Neural cell (in vitro differentiated cells): ENCODE data around the gene ZFYVE28. TPM values are rescaled to one million over a fixed set of nuclear protein-coding genes. Genes with fewer than 3 reads are reported as not detected.

Experiments
- H2AFZ ChIP-seq: fragments of 200-600, 300-800 bp; sonication (generic), shearing (Covaris generic); 2 replicates; pipeline ENCODE4 v1.6.0; 2014; ENCODE audit warnings: low read depth, mild to moderate bottlenecking, antibody characterized with exemption, low read length, moderate library complexity
- H3F3A ChIP-seq: fragments of 200-600 bp; shearing (Covaris generic); 2 replicates; pipeline ENCODE4 v1.6.1; 2016; ENCODE audit warnings: mild to moderate bottlenecking, moderate library complexity, mixed read lengths, antibody characterized with exemption, low read length; ENCODE audit not compliant: insufficient read depth, poor library complexity, severe bottlenecking
- H3K27ac ChIP-seq: fragments of 200-600, 300-800 bp; sonication (generic), shearing (Covaris generic); 2 replicates; pipeline ENCODE4 v1.5.1; 2014; ENCODE audit warnings: mild to moderate bottlenecking, low read length, moderate library complexity
- H3K27me3 ChIP-seq: fragments of 300-800, 200-600 bp; sonication (generic), shearing (Covaris generic); 2 replicates; pipeline ENCODE4 v1.6.0; 2014; ENCODE audit warnings: mild to moderate bottlenecking, low read depth, low read length, moderate library complexity; ENCODE audit not compliant: insufficient read depth
- H3K36me3 ChIP-seq: fragments of 300-800, 200-600 bp; sonication (generic), shearing (Covaris generic); 2 replicates; pipeline ENCODE4 v1.5.1; 2014; ENCODE audit warnings: mild to moderate bottlenecking, antibody characterized with exemption, low read length, moderate library complexity; ENCODE audit not compliant: insufficient read depth
- H3K4me2 ChIP-seq: fragments of 300-800, 200-600 bp; sonication (generic), shearing (Covaris generic); 2 replicates; pipeline ENCODE4 v1.6.0; 2014; ENCODE audit warnings: mild to moderate bottlenecking, low read length
- H3K4me3 ChIP-seq: fragments of 300-800, 200-600 bp; sonication (generic), shearing (Covaris generic); 2 replicates; pipeline ENCODE4 v1.5.1; 2014; ENCODE audit warnings: mild to moderate bottlenecking, low read length, moderate library complexity
- H3K79me2 ChIP-seq: fragments of 200-600 bp; shearing (Covaris generic); replicated peaks from 2 replicates; pipeline ENCODE4 v1.6.0; 2014; ENCODE audit warnings: mild to moderate bottlenecking, low read length, moderate library complexity; ENCODE audit not compliant: insufficient read depth
- H3K9ac ChIP-seq: fragments of 300-800, 200-600 bp; sonication (generic), shearing (Covaris generic); 2 replicates; pipeline ENCODE4 v1.6.1; 2016; ENCODE audit warnings: mild to moderate bottlenecking, low read length, mixed read lengths
- H3K9me2 ChIP-seq: fragments of 200-600 bp; shearing (Covaris generic); 2 replicates; pipeline ENCODE4 v1.6.1; 2016; ENCODE audit warnings: mild to moderate bottlenecking, low read length, mixed read lengths; ENCODE audit not compliant: insufficient read depth
- H3K9me3 ChIP-seq: fragments of 200-600, 300-800 bp; sonication (generic), shearing (Covaris generic); 2 replicates; pipeline ENCODE4 v1.6.1; 2016; ENCODE audit warnings: mild to moderate bottlenecking, mixed run types, low read length, moderate library complexity, mixed read lengths
- H4K20me1 ChIP-seq: fragments of 200-600 bp; shearing (Covaris generic); 2 replicates; pipeline ENCODE4 v1.6.1; 2016; ENCODE audit warnings: mild to moderate bottlenecking, mixed run types; ENCODE audit not compliant: insufficient read depth
- EP300 ChIP-seq: fragments of 450-650 bp; conservative IDR thresholded peaks from 2 replicates; pipeline ENCODE4 v1.6.1; 2014; ENCODE audit warnings: antibody characterized with exemption, mild to moderate bottlenecking, moderate library complexity; ENCODE audit not compliant: poor library complexity, severe bottlenecking
- EZH2 ChIP-seq: fragments of 200-600, 300-800 bp; shearing (Covaris generic), sonication (generic); IDR thresholded peaks from 2 replicates; pipeline ENCODE4 v1.6.1; 2014; ENCODE audit warnings: antibody characterized with exemption, low read length, borderline replicate concordance, mild to moderate bottlenecking; ENCODE audit not compliant: insufficient read depth, poor library complexity, severe bottlenecking
- MXI1 ChIP-seq: fragments of 450-650 bp; conservative IDR thresholded peaks from 2 replicates; pipeline ENCODE4 v1.6.1; 2014; ENCODE audit warnings: antibody characterized with exemption, mild to moderate bottlenecking; ENCODE audit not compliant: poor library complexity, severe bottlenecking
- POLR2AphosphoS5 ChIP-seq: IDR thresholded peaks from 2 replicates; pipeline ENCODE4 v1.6.1; 2012
- RAD21 ChIP-seq: fragments of 450-650 bp; conservative IDR thresholded peaks from 2 replicates; pipeline ENCODE4 v1.6.1; 2014; ENCODE audit warnings: antibody characterized with exemption, mild to moderate bottlenecking, moderate library complexity
- SMC3 ChIP-seq: fragments of 450-650 bp; conservative IDR thresholded peaks from 2 replicates; pipeline ENCODE4 v1.6.1; 2014; ENCODE audit warnings: antibody characterized with exemption, mild to moderate bottlenecking, moderate library complexity; ENCODE audit not compliant: poor library complexity
- TAF1 ChIP-seq: IDR thresholded peaks from 2 replicates; pipeline ENCODE4 v1.6.1; 2012; ENCODE audit warnings: low read depth
- polyA plus RNA-seq: library from polyadenylated mRNA; depleted of rRNA; stranded (reverse); fragments of >200 nt; gene quantifications from 2 replicates; pipeline ENCODE4 v1.2.3, GENCODE V29; 2014
- TF ChIP-seq, protein P1 (sequence below): IDR thresholded peaks from 2 replicates; pipeline ENCODE4 v1.6.1; 2012; ENCODE audit warnings: borderline replicate concordance
- TF ChIP-seq, protein P2 (sequence below): fragments of 450-650 bp; IDR thresholded peaks from 2 replicates; pipeline ENCODE4 v1.5.1; 2014; ENCODE audit warnings: antibody characterized with exemption, mild to moderate bottlenecking, moderate library complexity; ENCODE audit not compliant: poor library complexity, severe bottlenecking

Gene ZFYVE28
- polyA plus RNA-seq, 1 donor from 2014 or later, result 2.4 TPM

DNA sequence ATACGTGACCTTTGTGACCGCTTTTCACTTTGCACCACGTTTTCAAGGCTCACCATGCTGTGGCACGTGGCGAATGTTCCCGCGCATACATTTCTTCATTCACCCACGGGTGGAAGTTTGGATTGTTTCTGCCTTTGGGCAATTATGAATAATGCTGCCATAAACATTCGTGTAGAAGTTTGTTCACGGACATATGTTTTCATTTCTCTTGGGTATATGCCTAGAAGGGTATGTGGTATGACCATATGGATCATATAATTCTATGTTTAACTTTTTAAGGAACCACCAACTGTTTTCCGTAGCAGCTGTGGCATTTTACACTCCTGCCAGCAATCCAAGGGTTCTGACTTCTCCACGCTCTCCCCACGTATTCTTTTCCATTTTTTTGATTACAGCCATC lies 95.6 kb downstream of the ZFYVE28 start:
- H3K9ac ChIP-seq, result no peak overlapping the region
- no peaks in the 10 kb centered on the region for H3K27me3 ChIP-seq
- H2AFZ ChIP-seq, result no peak overlapping the region
- TF ChIP-seq RAD21 (no peak), EP300 (no peak), MXI1 (no peak), TAF1 (no peak), SMC3 (no peak), EZH2 (no peak), POLR2AphosphoS5 (no peak)
- TF ChIP-seq, protein P1, sequence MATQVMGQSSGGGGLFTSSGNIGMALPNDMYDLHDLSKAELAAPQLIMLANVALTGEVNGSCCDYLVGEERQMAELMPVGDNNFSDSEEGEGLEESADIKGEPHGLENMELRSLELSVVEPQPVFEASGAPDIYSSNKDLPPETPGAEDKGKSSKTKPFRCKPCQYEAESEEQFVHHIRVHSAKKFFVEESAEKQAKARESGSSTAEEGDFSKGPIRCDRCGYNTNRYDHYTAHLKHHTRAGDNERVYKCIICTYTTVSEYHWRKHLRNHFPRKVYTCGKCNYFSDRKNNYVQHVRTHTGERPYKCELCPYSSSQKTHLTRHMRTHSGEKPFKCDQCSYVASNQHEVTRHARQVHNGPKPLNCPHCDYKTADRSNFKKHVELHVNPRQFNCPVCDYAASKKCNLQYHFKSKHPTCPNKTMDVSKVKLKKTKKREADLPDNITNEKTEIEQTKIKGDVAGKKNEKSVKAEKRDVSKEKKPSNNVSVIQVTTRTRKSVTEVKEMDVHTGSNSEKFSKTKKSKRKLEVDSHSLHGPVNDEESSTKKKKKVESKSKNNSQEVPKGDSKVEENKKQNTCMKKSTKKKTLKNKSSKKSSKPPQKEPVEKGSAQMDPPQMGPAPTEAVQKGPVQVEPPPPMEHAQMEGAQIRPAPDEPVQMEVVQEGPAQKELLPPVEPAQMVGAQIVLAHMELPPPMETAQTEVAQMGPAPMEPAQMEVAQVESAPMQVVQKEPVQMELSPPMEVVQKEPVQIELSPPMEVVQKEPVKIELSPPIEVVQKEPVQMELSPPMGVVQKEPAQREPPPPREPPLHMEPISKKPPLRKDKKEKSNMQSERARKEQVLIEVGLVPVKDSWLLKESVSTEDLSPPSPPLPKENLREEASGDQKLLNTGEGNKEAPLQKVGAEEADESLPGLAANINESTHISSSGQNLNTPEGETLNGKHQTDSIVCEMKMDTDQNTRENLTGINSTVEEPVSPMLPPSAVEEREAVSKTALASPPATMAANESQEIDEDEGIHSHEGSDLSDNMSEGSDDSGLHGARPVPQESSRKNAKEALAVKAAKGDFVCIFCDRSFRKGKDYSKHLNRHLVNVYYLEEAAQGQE, result no peak
- TF ChIP-seq, protein P2, sequence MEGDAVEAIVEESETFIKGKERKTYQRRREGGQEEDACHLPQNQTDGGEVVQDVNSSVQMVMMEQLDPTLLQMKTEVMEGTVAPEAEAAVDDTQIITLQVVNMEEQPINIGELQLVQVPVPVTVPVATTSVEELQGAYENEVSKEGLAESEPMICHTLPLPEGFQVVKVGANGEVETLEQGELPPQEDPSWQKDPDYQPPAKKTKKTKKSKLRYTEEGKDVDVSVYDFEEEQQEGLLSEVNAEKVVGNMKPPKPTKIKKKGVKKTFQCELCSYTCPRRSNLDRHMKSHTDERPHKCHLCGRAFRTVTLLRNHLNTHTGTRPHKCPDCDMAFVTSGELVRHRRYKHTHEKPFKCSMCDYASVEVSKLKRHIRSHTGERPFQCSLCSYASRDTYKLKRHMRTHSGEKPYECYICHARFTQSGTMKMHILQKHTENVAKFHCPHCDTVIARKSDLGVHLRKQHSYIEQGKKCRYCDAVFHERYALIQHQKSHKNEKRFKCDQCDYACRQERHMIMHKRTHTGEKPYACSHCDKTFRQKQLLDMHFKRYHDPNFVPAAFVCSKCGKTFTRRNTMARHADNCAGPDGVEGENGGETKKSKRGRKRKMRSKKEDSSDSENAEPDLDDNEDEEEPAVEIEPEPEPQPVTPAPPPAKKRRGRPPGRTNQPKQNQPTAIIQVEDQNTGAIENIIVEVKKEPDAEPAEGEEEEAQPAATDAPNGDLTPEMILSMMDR, result no peak
- H3K79me2 ChIP-seq, result no peaks in the 10 kb centered on the region
- H3K4me2 ChIP-seq, result no peak overlapping the region
- H3K36me3 ChIP-seq, result no peaks in the 10 kb centered on the region
- H3K27ac ChIP-seq, result no peak overlapping the region
- no peaks in the 10 kb centered on the region for H3F3A ChIP-seq
- H3K9me2 ChIP-seq, result no peaks in the 10 kb centered on the region
- H3K4me3 ChIP-seq, result no peak overlapping the region
- no peaks in the 10 kb centered on the region for H4K20me1 ChIP-seq
- H3K9me3 ChIP-seq, result no peaks in the 10 kb centered on the region

DNA sequence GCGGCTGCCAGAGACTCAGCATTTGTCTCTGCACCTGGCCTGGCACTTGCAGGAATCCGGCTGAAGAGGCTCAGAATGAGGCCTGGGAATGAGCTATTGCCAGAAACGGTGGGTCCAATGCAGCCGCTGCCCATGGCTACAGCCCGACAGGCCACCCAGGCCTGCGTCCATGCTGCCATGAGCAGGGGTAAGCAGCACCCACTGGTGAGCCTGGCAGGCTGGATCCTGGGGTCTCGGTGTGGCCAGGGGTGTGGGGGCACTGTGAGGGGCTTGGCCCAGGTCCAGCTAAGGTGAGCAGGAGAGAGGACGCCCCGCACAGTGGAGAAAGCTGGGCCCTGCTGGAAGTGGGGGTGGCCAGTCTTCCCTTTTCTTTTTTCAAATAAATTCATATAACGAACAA lies 96.2 kb downstream of the ZFYVE28 start:
- H4K20me1 ChIP-seq, result no peaks in the 10 kb centered on the region
- H3K79me2 ChIP-seq, result no peaks in the 10 kb centered on the region
- H3K36me3 ChIP-seq, result no peaks in the 10 kb centered on the region
- TF ChIP-seq RAD21 (no peak), SMC3 (no peak), EP300 (no peak), TAF1 (no peak), MXI1 (no peak), EZH2 (no peak), POLR2AphosphoS5 (no peak)
- TF ChIP-seq, protein P1, result no peak
- TF ChIP-seq, protein P2, result no peak
- H3K9ac ChIP-seq, result no peak overlapping the region
- no peak overlapping the region for H3K4me3 ChIP-seq
- no peaks in the 10 kb centered on the region for H3F3A ChIP-seq
- no peak overlapping the region for H2AFZ ChIP-seq
- no peaks in the 10 kb centered on the region for H3K9me2 ChIP-seq
- no peak overlapping the region for H3K4me2 ChIP-seq
- no peaks in the 10 kb centered on the region for H3K9me3 ChIP-seq
- H3K27ac ChIP-seq, result no peak overlapping the region
- no peaks in the 10 kb centered on the region for H3K27me3 ChIP-seq
